ENCODE data around the gene KIF26B. TPM values are rescaled to one million over a fixed set of nuclear protein-coding genes. Genes with fewer than 3 reads are reported as not detected.

Gene KIF26B
- polyA plus RNA-seq, 1 donor from 2014 or later, result 6.3 TPM

DNA sequence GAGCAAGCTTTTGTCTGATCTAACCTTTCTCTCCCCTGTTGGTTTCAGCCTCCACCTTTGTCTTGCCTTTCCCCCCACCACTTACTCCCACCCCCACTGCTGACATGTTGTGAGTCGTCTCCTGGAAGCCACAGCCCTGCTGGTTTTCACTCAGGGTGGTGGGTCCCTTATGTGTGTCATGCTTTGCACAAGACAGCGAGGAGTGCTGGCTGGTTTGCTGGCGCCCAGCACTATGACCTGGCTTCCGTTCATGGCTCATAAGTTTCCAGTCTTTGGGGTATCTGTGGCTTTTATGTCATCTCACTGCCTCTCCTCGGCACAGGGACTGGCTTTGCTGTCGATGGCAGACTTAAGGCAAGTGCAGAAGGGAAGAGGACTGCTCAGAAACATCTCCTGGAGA, 177.7 kb downstream of the KIF26B start:
- H3K36me3 ChIP-seq (ENCODE audit: insufficient read depth, low read length), result no peaks in the 10 kb centered on the region
- H3K9ac ChIP-seq (ENCODE audit: low read length), result no peak overlapping the region
- no peak overlapping the region for H2AFZ ChIP-seq (ENCODE audit: low read depth, low read length)
- H3K27ac ChIP-seq (ENCODE audit: low read length), result no peak overlapping the region
- no peaks in the 10 kb centered on the region for H3K27me3 ChIP-seq (ENCODE audit: insufficient read depth, low read depth, low read length)
- H3K4me3 ChIP-seq (ENCODE audit: low read length), result no peak overlapping the region
- H4K20me1 ChIP-seq (ENCODE audit: insufficient read depth), result no peaks in the 10 kb centered on the region
- H3K9me2 ChIP-seq (ENCODE audit: insufficient read depth, low read length), result no peaks in the 10 kb centered on the region
- H3K4me2 ChIP-seq (ENCODE audit: low read length), result no peak overlapping the region
- H3F3A ChIP-seq (ENCODE audit: insufficient read depth, low read length, poor library complexity, severe bottlenecking), result no peaks in the 10 kb centered on the region
- H3K79me2 ChIP-seq (replicated peaks; ENCODE audit: insufficient read depth, low read length), result no peaks in the 10 kb centered on the region
- H3K9me3 ChIP-seq (ENCODE audit: low read length), result no peaks in the 10 kb centered on the region
- TF ChIP-seq MXI1 (conservative IDR thresholded peaks at IDR 0.05; ENCODE audit: poor library complexity, severe bottlenecking), result no peak
- no peak for TF ChIP-seq CTCF (IDR thresholded peaks at IDR 0.05; ENCODE audit: poor library complexity, severe bottlenecking)
- TF ChIP-seq, protein P1, sequence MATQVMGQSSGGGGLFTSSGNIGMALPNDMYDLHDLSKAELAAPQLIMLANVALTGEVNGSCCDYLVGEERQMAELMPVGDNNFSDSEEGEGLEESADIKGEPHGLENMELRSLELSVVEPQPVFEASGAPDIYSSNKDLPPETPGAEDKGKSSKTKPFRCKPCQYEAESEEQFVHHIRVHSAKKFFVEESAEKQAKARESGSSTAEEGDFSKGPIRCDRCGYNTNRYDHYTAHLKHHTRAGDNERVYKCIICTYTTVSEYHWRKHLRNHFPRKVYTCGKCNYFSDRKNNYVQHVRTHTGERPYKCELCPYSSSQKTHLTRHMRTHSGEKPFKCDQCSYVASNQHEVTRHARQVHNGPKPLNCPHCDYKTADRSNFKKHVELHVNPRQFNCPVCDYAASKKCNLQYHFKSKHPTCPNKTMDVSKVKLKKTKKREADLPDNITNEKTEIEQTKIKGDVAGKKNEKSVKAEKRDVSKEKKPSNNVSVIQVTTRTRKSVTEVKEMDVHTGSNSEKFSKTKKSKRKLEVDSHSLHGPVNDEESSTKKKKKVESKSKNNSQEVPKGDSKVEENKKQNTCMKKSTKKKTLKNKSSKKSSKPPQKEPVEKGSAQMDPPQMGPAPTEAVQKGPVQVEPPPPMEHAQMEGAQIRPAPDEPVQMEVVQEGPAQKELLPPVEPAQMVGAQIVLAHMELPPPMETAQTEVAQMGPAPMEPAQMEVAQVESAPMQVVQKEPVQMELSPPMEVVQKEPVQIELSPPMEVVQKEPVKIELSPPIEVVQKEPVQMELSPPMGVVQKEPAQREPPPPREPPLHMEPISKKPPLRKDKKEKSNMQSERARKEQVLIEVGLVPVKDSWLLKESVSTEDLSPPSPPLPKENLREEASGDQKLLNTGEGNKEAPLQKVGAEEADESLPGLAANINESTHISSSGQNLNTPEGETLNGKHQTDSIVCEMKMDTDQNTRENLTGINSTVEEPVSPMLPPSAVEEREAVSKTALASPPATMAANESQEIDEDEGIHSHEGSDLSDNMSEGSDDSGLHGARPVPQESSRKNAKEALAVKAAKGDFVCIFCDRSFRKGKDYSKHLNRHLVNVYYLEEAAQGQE (IDR thresholded peaks at IDR 0.05; ENCODE audit: borderline replicate concordance), result no peak
- no peak for TF ChIP-seq RAD21 (conservative IDR thresholded peaks at IDR 0.05)
- no peak for TF ChIP-seq POLR2AphosphoS5 (IDR thresholded peaks at IDR 0.05)

- TF ChIP-seq SMC3 (conservative IDR thresholded peaks at IDR 0.05; ENCODE audit: poor library complexity) (no peak), POLR2AphosphoS5 (IDR thresholded peaks at IDR 0.05) (no peak), TAF1 (IDR thresholded peaks at IDR 0.05; ENCODE audit: low read depth) (no peak), MXI1 (conservative IDR thresholded peaks at IDR 0.05; ENCODE audit: poor library complexity, severe bottlenecking) (no peak), RAD21 (conservative IDR thresholded peaks at IDR 0.05) (no peak), EP300 (conservative IDR thresholded peaks at IDR 0.05; ENCODE audit: poor library complexity, severe bottlenecking) (no peak), CTCF (IDR thresholded peaks at IDR 0.05; ENCODE audit: poor library complexity, severe bottlenecking) (no peak), EZH2 (IDR thresholded peaks at IDR 0.05; ENCODE audit: borderline replicate concordance, insufficient read depth, low read length, poor library complexity, severe bottlenecking) (no peak)
- TF ChIP-seq, protein P1 (IDR thresholded peaks at IDR 0.05; ENCODE audit: borderline replicate concordance), result no peak
- Histone ChIP-seq H3K4me2 (ENCODE audit: low read length) (no peak overlapping the region), H4K20me1 (ENCODE audit: insufficient read depth) (no peaks in the 10 kb centered on the region), H3K27ac (ENCODE audit: low read length) (no peak overlapping the region), H3F3A (ENCODE audit: insufficient read depth, low read length, poor library complexity, severe bottlenecking) (no peaks in the 10 kb centered on the region), H3K36me3 (ENCODE audit: insufficient read depth, low read length) (no peaks in the 10 kb centered on the region), H3K79me2 (replicated peaks; ENCODE audit: insufficient read depth, low read length) (no peaks in the 10 kb centered on the region), H3K4me3 (ENCODE audit: low read length) (no peak overlapping the region), H3K9me3 (ENCODE audit: low read length) (no peaks in the 10 kb centered on the region), H3K9ac (ENCODE audit: low read length) (no peak overlapping the region), H2AFZ (ENCODE audit: low read depth, low read length) (no peak overlapping the region), H3K27me3 (ENCODE audit: insufficient read depth, low read depth, low read length) (no peaks in the 10 kb centered on the region), H3K9me2 (ENCODE audit: insufficient read depth, low read length) (no peaks in the 10 kb centered on the region)
Measured at GRCh38 chr1:245334235-245334634, 179.4 kb downstream of the KIF26B start.

Data from neural cell (in vitro differentiated cells).